CD4-positive, alpha-beta T cell (primary cell): ENCODE results near the gene DYNC1I2. TPM values are rescaled to one million over a fixed set of nuclear protein-coding genes. Genes with fewer than 3 reads are reported as not detected.

ENCODE experiments used
- ATAC-seq: fragments of 200-7000 bp; cut with Tn5 transposase; one replicate; pipeline ENCODE4 v1.10.0; 2022; ENCODE audit warnings: mild to moderate bottlenecking; ENCODE audit not compliant: poor library complexity
- CTCF ChIA-PET: fragments of 350-600 bp; sonication (Branson Sonifier 250); formaldehyde crosslinking; loops from one replicate; lab custom pipeline; 2021; ENCODE audit warnings: antibody characterized with exemption, inconsistent platforms; lab: Charles Lee
- POLR2A ChIA-PET: fragments of 350-600 bp; sonication (Branson Sonifier 250); formaldehyde crosslinking; loops from one replicate; lab custom pipeline; 2021; ENCODE audit warnings: antibody characterized with exemption, inconsistent platforms; lab: Charles Lee
- DNase-seq, 14 experiments: peaks; one replicate each; pipeline ENCODE4 v3.0.0-alpha.2; 2013 to 2020; ENCODE audit warnings: mixed read lengths in 2 of 14
- H3K27ac ChIP-seq, 2 donors: one replicate each; pipeline versions ENCODE4 v1.5.1 to v1.7.0; 2013; ENCODE audit warnings: low read length in 2 of 2, low read depth in 1 of 2, mild to moderate bottlenecking in 1 of 2
- H3K27me3 ChIP-seq, 2 experiments: 1 replicate in 1 of 2; 2 replicates in 1 of 2; pipeline versions ENCODE4 v1.6.1 to v1.7.0; 2013; ENCODE audit warnings: low read length in 2 of 2, control low read depth in 1 of 2, mild to moderate bottlenecking in 1 of 2, moderate library complexity in 1 of 2; ENCODE audit not compliant: insufficient read depth in 2 of 2, control insufficient read depth in 1 of 2
- H3K36me3 ChIP-seq: one replicate; pipeline ENCODE4 v1.6.1; 2013; ENCODE audit warnings: low read length, control low read depth; ENCODE audit not compliant: insufficient read depth
- H3K4me1 ChIP-seq: one replicate; pipeline ENCODE4 v1.6.1; 2013; ENCODE audit warnings: low read length, control low read depth; ENCODE audit not compliant: insufficient read depth
- H3K4me3 ChIP-seq: one replicate; pipeline ENCODE4 v1.5.1; 2013; ENCODE audit warnings: mild to moderate bottlenecking, low read length, moderate library complexity
- H3K9me3 ChIP-seq, 2 experiments: 1 replicate in 1 of 2; 2 replicates in 1 of 2; pipeline versions ENCODE4 v1.6.1 to v1.7.0; 2013; ENCODE audit warnings: low read length in 2 of 2, mild to moderate bottlenecking in 2 of 2, control low read depth in 1 of 2, moderate library complexity in 1 of 2; ENCODE audit not compliant: control insufficient read depth in 1 of 2, insufficient read depth in 1 of 2
- H3K27ac Mint-ChIP-seq: one replicate; pipeline ENCODE4 v1.8.0; 2020; ENCODE audit warnings: mixed read lengths
- H3K27me3 Mint-ChIP-seq: one replicate; pipeline ENCODE4 v1.8.0; 2021; ENCODE audit warnings: mixed read lengths
- H3K36me3 Mint-ChIP-seq: one replicate; pipeline ENCODE4 v1.8.0; 2021; ENCODE audit warnings: low read depth, mixed read lengths
- H3K4me1 Mint-ChIP-seq: one replicate; pipeline ENCODE4 v1.8.0; 2021; ENCODE audit warnings: low read depth, mixed read lengths
- H3K4me3 Mint-ChIP-seq: one replicate; pipeline ENCODE4 v1.8.0; 2020; ENCODE audit warnings: mild to moderate bottlenecking, mixed read lengths
- H3K9me3 Mint-ChIP-seq: one replicate; pipeline ENCODE4 v1.8.0; 2020; ENCODE audit warnings: mixed read lengths
- intact Hi-C, 2 experiments: fragments of 100-400 bp; cut with DNase I in 1 of 2; cut with micrococcal nuclease in 1 of 2; formaldehyde crosslinking; loops; one replicate each; pipeline versions ENCODE4 v1.15.1 to v1.9.0; 2023 to 2025; cut with DNase I, micrococcal nuclease
- total RNA-seq, 174 experiments: library from RNA in 2 of 174; stranded (reverse) in 2 of 174; gene quantifications; one replicate each; pipeline ENCODE4 v1.2.3 and lab custom pipeline; 2021 to 2026
- TF ChIP-seq, protein P1 (sequence below): fragments of 200-600 bp; IDR thresholded peaks from one replicate; pipeline ENCODE4 v1.8.0; 2022; ENCODE audit warnings: antibody characterized with exemption, mild to moderate bottlenecking

DYNC1I2 gene
- total RNA-seq, 2 experiments from 2014 or later = 10.5 to 11.6 TPM

DNA sequence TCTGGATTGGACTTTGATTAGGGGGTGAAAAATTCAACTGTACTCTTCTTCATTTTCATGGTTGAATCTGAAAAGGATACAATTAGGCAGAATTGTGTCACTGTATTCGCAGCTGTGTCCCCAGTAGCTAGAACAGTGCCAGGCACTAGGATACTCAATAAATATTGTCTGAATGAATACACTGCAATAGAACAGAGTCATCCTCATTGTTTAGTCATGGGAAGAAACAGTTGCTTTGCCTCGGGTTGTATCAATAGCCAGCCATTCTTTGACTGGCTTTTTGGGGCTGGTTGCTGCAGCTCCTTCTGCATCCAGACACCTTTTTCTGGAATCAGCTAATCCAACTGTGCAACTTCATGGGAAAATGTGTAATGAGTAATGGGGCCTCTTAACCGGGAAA is 18.1 kb upstream of the DYNC1I2 start:
- H3K27me3 Mint-ChIP-seq = no peaks in the 10 kb centered on the region
- H3K27me3 ChIP-seq = no peaks in the 10 kb centered on the region
- intact Hi-C loops = loop anchor here in 1 of 2 experiments (5.0 kb wide), 1 partner anchor 182 kb away; no protein-coding TSS in a partner anchor
- H3K4me1 Mint-ChIP-seq = no peaks in the 10 kb centered on the region
- H3K4me3 Mint-ChIP-seq = no peak overlapping the region
- no peak overlapping the region for H3K4me3 ChIP-seq
- no peak overlapping the region for H3K27ac ChIP-seq
- DNase-seq = no peak
- ChIA-PET CTCF (no interaction called here), POLR2A (no interaction called here)
- no peaks in the 10 kb centered on the region for H3K36me3 ChIP-seq
- no peaks in the 10 kb centered on the region for H3K9me3 Mint-ChIP-seq
- no peak for ATAC-seq
- H3K36me3 Mint-ChIP-seq = no peaks in the 10 kb centered on the region
- H3K27ac Mint-ChIP-seq = no peak overlapping the region
- no peaks in the 10 kb centered on the region for H3K9me3 ChIP-seq
- TF ChIP-seq, protein P1, sequence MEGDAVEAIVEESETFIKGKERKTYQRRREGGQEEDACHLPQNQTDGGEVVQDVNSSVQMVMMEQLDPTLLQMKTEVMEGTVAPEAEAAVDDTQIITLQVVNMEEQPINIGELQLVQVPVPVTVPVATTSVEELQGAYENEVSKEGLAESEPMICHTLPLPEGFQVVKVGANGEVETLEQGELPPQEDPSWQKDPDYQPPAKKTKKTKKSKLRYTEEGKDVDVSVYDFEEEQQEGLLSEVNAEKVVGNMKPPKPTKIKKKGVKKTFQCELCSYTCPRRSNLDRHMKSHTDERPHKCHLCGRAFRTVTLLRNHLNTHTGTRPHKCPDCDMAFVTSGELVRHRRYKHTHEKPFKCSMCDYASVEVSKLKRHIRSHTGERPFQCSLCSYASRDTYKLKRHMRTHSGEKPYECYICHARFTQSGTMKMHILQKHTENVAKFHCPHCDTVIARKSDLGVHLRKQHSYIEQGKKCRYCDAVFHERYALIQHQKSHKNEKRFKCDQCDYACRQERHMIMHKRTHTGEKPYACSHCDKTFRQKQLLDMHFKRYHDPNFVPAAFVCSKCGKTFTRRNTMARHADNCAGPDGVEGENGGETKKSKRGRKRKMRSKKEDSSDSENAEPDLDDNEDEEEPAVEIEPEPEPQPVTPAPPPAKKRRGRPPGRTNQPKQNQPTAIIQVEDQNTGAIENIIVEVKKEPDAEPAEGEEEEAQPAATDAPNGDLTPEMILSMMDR = no peak
- no peaks in the 10 kb centered on the region for H3K4me1 ChIP-seq

DNA sequence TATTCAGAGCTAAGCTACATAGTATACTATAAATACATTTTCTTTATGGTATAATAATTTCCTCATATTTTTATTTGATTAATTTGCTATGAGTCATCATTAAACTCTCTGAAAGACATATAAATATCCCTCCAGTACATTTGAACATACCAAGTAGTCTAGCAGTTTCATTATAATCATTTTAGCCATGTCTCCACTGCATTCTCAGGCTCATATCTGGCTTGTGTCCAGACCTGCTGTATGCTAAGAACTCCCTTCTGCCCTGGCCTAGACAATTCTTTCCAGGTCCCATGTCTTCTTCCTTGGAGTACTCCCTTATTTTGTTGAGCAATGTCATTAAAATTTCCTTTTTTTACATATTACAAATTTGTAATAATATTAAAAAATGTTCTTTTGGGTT is 16.6 kb upstream of the DYNC1I2 start:
- ChIA-PET POLR2A (interaction anchor here (0.9 kb wide), 1 partner anchor 10 kb away, joined by 4 read pairs; no protein-coding TSS in a partner anchor), CTCF (no interaction called here)
- no peak for DNase-seq
- Histone ChIP-seq H3K36me3 (no peaks in the 10 kb centered on the region), H3K27me3 (no peaks in the 10 kb centered on the region), H3K4me1 (no peaks in the 10 kb centered on the region), H3K9me3 (no peaks in the 10 kb centered on the region), H3K4me3 (no peak overlapping the region), H3K27ac (no peak overlapping the region)
- no peak overlapping the region for H3K27ac Mint-ChIP-seq
- no peaks in the 10 kb centered on the region for H3K27me3 Mint-ChIP-seq
- no peak overlapping the region for H3K4me3 Mint-ChIP-seq
- H3K4me1 Mint-ChIP-seq = no peaks in the 10 kb centered on the region
- no peak for ATAC-seq
- H3K9me3 Mint-ChIP-seq = no peaks in the 10 kb centered on the region
- TF ChIP-seq, protein P1 = no peak
- no peaks in the 10 kb centered on the region for H3K36me3 Mint-ChIP-seq
- intact Hi-C loops = no loop called here

DNA sequence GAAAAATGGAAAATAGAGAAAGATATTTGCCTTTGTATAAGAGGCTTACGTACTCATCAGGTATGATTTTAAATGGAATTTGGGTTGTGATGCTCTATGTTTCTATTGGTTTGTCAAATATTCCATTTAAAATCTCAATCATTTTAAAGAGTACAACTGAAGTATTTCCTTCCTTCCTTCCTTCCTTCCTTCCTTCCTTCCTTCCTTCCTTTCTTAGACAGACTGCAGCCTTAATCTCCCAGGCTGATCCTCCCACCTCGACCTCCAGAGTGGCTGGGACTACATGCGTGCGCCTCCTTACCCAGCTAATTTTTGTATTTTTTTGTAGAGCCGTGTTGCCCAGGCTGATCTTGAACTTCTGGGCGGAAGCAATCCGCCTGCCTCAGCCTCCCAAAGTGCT is 15.4 kb upstream of the DYNC1I2 start:
- H3K4me1 ChIP-seq = no peaks in the 10 kb centered on the region
- no peak for DNase-seq

More for the DNA sequence above, 15.4 kb upstream of the DYNC1I2 start:
- H3K27ac Mint-ChIP-seq = no peak overlapping the region
- no peaks in the 10 kb centered on the region for H3K9me3 ChIP-seq
- intact Hi-C loops = no loop called here
- no peaks in the 10 kb centered on the region for H3K27me3 ChIP-seq
- ATAC-seq = no peak
- POLR2A ChIA-PET = no interaction called here
- CTCF ChIA-PET = no interaction called here
- no peak overlapping the region for H3K4me3 Mint-ChIP-seq
- no peaks in the 10 kb centered on the region for H3K27me3 Mint-ChIP-seq
- TF ChIP-seq, protein P1 = no peak
- no peak overlapping the region for H3K4me3 ChIP-seq
- H3K27ac ChIP-seq = no peak overlapping the region
- no peaks in the 10 kb centered on the region for H3K9me3 Mint-ChIP-seq
- no peaks in the 10 kb centered on the region for H3K36me3 ChIP-seq
- no peaks in the 10 kb centered on the region for H3K4me1 Mint-ChIP-seq
- H3K36me3 Mint-ChIP-seq = no peaks in the 10 kb centered on the region
